PC-3 (cell line): ENCODE data around the gene ACAP3.

Experiments used
- EZH2 ChIP-seq: fragments of 300-600 bp; sonication (generic); IDR thresholded peaks from one replicate; pipeline ENCODE4 v1.6.1; 2017; ENCODE audit warnings: antibody characterized with exemption, mild to moderate bottlenecking, low read length; ENCODE audit not compliant: unreplicated experiment
- TF ChIP-seq, protein P1 (sequence below): fragments of 300-600 bp; sonication (generic); conservative IDR thresholded peaks from 2 replicates; pipeline ENCODE4 v1.5.1; 2017; ENCODE audit warnings: antibody characterized with exemption, low read depth, mild to moderate bottlenecking, low read length

GRCh38 chr1:1317420-1317819, 9.7 kb upstream of the ACAP3 start:
- TF ChIP-seq, protein P1, sequence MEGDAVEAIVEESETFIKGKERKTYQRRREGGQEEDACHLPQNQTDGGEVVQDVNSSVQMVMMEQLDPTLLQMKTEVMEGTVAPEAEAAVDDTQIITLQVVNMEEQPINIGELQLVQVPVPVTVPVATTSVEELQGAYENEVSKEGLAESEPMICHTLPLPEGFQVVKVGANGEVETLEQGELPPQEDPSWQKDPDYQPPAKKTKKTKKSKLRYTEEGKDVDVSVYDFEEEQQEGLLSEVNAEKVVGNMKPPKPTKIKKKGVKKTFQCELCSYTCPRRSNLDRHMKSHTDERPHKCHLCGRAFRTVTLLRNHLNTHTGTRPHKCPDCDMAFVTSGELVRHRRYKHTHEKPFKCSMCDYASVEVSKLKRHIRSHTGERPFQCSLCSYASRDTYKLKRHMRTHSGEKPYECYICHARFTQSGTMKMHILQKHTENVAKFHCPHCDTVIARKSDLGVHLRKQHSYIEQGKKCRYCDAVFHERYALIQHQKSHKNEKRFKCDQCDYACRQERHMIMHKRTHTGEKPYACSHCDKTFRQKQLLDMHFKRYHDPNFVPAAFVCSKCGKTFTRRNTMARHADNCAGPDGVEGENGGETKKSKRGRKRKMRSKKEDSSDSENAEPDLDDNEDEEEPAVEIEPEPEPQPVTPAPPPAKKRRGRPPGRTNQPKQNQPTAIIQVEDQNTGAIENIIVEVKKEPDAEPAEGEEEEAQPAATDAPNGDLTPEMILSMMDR: no peak
- TF ChIP-seq EZH2: no peak
